NCI-H128 (cell line): ENCODE data around the gene CDK4.
"Not testable (repeated sequence)": the region's sequence is repeated elsewhere in the genome, so short reads cannot be mapped to it uniquely, and the experiment has no call there.

Experiments
- DNase-seq: peaks from one replicate; lab custom pipeline; 2025; ENCODE audit not compliant: unreplicated experiment; lab: John Stamatoyannopoulos, UW

The CDK4 gene

DNA sequence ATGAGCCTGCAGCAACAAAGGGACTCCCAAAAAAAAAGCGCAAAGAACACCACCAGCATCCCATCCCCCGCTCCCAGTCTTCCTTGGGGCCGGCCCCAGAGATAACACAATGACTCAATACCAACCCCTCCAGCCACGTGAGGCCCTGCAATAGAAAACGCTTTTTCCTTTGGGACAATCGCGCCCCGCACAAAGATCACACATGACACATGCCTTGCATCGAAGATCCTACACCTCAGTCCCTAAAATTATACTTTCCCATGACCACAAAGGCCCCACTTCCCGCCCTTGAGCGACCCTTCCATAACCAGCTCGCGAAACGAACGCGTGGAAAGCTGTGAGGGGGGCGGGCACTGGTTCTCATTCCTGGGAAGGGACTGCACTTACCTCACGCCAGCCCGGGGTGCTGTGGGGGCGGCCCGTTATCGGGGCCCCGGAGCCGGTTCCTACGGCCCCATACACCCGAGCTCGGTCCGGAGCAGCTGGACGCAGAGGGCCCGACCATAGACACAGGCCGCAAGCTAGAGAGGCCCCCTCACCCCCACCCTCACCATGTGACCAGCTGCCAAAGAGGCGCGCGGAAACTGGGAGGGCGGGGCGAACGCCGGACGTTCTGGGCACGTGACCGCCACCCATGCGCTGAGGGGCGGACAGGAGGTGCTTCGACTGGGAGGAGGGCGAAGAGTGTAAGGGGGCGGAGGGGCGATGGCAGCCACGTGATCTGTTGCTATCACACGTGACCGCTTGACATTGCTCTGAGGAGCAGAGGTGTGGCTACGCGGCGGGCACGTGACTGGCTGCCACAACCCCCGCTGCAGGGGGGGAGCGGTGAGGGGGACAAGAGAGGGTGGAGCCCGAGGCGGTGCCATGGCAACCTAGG is at the start of gene CDK4:
Gene CDK4 (minus strand): TSS at position 523 of the 880 bp plus-strand sequence. CDS start 593 bp downstream, outside the sequence.
- DNase-seq, result peak; percentile 98

DNA sequence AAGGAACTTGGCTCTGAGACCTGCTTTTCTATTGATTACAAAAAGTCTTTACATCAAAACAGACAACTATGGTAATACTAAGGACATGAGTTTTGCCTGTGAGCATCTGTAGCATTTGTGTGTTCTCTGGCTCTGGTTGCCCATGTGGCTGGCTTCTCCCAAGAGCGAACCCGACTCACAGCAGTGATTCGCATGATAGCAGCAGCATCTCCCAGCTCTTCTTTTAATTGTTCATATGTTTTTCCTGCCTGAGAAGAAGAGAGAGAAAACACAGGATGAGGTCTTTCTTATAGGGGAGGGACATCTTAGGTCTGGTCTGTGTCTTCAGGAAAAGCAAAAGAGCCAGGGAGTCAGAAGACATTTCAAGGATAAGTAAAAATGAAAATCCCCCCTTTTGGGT is 48.9 kb upstream of the CDK4 start:
- no peak for DNase-seq

DNA sequence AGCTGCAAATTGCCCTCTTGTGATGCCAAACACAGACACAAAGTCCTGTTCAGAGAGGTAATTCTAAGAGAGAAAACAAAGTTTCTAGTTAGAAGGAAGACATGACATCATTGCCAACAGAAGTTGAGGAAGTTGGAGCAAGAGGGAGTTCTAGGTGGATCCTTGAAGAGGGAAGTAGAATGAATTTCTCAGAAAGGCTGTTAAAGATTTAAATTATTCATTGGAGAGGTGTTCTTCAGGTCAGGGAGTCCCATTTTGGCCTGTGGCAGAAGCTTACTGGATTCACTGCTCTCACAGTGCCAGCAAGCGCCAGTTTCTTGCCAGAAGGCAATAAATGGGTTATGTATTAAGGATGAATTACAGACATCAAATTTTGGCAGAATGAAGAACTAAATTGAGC is 45.8 kb upstream of the CDK4 start:
- DNase-seq, result no peak

DNA sequence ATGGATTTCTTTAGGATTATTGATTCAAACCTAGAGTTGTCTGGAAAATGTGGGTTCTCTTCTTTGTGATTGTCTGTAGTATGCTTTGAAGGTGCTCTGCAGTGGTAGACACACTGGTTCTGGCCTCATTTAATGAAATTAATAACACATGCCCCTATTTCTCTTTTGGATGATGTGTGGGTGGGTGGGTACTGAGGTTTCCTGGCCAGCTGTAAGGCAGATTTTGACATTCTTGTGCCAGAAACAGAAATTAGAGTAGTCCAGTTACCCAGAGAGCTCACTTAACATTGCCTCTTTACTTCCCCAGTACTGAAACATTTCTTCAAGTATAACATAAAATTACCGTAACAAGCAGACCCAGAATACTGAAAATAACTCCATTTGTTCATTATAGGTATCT is 44.9 kb upstream of the CDK4 start:
- DNase-seq, result no peak

DNA sequence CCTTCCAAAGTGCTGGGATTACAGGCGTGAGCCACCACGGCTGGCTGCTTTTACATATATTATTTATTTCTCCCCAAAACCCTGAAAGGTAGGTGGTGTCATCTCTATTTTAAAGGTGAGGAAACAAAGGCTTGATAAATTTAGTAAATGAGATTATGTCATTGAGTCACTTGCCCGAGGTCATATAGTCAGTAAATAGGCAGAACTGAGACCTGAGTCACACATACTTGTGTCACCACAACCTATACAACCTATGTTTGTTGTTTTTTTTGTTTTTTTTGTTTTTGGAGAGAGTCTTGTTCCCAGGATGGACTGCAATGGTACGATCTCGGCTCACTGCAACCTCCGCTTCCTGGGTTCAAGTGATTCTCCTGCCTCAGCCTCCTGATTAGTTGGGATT is 43.2 kb upstream of the CDK4 start:
- DNase-seq, result no peak

DNA sequence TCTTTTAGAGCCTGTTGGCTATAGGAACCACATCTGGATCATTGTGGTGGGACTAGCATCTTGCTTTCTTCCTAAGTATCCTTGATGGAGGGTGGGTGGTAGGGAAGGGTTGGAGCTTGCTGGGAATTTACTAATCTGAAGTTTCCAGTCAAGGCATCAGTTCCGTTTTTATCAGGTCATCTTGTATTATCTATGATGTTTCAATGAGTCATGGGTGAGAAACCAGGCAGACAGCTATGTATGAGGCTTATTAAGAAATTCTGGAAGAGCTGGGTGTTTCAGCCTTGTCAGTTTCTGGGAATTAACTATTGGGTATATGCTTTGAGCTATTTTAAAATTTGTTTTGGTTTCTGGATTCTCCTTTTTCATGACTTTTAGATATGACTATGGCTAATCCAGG is 41.8 kb upstream of the CDK4 start:
- DNase-seq, result no peak

DNA sequence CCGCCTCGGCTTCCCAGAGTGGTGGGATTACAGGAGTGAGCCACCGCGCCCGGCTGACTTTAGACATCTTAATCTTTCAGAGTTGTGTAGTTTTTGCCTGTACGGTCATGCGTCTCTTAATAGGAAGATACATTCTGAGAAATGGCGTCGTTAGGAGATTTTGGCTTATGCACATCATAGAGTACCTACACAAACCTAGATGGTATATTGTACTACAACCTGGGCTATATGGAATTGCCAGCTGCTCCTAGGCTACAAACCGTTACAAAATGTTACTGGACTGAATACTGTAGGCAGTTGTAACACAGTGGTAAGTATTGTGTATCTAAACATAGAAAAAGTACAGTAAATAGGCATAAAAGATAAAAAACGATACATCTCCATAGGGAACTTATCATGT is 31.8 kb upstream of the CDK4 start:
- no peak for DNase-seq

DNA sequence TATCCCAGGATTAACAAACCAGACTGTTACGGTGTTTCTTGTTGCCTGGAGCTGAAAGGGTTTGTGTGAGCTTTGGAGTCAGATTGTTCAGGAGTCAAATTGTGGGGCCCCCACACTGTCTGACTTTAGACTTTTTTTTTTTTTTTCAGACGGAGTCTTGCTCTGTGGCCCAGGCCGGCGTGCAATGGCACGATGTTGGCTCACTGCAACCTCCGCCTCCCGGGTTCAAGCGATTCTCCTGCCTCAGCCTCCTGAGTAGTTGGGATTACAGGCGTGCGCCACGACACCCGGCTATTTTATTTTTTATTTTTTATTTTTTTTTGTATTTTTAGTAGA is 31.3 kb upstream of the CDK4 start:
- no peak for DNase-seq

DNA sequence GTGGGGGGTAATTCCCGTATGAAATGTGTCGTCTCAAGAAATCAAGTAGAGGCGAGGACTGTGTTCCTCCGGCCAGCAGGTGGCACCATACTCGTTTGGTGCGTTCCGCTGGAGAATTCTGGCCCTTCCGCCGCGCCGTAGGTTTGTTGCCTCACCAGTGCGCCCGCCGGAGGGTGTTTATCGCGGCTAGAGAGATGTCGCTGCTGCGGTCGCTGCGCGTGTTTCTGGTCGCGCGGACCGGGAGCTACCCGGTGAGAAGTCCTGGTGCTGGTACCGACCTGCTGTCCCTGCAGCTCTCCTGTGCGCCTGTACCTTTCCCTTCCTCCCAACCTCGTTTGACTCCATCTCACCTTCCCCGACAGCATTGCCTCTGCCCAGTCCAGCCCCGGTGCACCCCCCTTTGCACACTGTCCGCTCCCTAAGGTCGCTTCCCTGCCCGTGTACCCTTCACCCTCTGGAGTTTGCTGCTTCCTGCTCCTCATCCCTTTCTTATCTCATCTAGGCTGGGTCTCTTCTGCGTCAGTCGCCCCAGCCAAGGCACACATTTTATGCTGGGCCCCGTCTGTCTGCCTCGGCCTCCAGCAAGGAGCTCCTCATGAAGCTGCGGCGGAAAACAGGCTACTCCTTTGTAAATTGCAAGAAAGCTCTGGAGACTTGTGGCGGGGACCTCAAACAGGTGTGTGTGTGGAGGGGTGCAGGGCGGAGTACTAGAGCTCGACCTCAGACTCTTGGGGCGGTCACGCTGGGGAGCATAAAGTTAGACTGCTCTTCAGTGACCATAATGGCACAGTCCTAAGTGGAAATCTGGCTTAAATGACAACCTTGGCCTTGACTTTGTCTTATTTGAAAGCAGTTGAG is 30.7 kb upstream of the CDK4 start, which contains the start of gene TSFM:
Gene TSFM (plus strand): TSS at position 180 of the 858 bp plus-strand sequence. CDS start 15 bp downstream, at position 195.
- peak; percentile 90 for DNase-seq

DNA sequence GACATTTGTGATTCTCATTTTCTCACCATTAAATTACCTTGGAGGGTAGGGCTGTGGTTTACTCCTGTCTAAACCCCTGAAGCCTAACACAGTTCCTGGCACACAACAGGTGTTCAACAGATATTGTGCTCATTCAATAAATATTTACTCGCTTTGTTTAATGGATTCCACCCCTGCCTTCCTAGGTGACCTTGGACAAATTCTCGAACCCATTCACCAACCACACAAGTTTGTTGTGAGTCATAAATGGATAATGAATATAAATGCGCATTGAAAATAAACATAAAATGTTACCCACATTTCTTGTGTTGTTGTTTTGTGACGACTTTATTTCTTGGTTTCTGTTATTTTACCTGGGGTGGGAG is 30.1 kb upstream of the CDK4 start:
- DNase-seq, result no peak

DNA sequence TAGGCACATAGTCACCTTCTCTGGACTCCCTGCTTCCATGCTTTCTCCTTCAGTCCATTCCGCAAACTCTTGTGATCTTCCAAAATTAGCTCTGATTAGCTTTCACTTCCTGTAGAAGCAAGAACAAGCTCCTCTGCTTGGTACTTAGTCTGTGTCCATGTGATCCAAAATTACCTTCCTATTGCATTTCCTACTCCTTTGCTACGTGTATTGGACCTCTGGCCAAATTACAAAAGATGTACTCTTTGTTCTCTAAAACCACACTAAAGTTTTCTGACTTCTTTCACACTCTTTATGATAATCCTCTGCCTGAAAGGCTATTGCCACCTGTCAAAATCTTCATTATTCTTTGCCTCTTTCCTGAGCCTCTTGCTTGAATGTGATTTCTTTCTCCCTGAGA is 29.7 kb upstream of the CDK4 start:
- DNase-seq, result no peak

DNA sequence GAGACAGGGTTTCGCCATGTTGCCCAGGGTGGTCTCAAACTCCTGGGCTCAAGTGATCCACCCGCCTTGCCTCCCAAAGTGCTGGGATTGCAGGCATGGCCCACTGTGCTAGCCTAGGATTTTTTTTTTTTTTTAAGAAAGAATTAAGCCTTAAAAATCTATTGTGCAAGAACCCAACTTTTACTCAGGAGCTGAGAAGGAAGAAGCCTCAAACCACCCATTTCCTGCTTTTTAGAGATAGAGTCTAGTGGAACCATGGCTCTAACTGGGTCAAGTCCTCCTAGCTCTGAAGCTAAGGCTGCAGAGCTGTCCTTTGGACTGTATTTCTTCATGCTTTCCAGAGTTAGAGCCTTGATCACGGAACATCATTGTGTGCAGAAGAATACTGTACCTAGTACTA is 29.1 kb upstream of the CDK4 start:
- DNase-seq, result no peak

DNA sequence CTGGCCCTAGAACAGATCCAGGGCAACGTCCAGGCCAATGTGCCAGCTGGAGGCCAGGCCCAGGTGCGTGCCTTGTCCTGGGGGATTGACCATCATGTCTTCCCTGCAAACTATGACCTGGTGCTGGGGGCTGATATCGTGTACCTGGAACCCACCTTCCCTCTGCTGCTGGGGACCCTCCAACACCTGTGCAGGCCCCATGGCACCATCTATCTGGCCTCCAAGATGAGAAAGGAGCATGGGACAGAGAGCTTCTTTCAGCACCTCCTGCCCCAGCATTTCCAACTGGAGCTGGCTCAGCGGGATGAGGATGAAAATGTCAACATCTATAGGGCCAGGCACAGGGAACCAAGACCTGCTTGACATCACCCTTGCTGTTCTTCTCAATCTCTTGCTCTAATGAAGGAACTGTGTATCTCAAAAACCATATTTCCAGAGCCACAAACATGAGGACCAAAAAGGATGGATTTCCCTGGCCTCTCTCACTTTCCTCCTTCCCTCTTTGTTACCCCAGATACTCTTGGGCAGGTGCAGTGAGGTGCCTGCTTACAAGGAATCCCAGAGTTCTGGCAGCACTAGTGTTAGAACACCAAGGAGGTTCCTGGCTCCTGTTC is 28.3 kb upstream of the CDK4 start:
- no peak for DNase-seq

DNA sequence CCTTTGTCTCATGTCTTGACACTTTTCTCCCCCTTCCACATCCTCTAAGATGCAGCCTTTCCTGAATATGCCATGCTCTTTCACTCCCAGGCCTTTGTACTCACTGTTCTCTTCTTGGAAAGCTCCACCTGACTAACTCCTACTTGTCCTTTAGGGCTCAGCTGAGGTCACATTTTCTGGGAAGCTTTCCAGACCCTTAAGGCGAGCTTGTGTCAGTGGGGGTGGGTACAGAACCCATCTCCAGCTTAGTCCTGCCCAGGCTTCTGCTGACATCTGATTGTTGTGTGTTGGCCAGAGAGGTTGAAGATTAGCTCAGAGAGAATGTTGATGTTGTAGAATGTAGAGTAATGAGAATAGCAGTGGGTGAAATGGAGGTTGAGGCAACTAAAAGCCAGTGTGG is 27.6 kb upstream of the CDK4 start:
- DNase-seq, result no peak

DNA sequence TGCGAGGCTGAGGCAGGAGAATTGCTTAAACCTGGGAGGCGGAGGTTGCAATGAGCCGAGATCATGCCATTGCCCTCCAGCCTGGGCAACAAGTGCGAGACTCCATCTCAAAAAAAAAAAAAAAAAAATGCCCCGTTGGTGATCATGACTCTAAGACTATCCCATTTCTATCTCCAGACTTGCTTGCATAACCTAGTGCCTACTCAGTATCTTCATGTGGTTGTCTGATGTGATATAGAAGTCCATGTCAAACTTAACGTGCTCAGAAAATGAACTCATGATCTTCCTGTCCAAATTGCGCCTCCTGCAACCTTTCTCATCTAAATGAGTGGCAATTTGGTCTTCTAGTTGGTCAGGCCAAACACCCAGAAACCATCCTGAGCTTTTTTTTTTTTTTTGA is 25.8 kb upstream of the CDK4 start:
- no peak for DNase-seq

DNA sequence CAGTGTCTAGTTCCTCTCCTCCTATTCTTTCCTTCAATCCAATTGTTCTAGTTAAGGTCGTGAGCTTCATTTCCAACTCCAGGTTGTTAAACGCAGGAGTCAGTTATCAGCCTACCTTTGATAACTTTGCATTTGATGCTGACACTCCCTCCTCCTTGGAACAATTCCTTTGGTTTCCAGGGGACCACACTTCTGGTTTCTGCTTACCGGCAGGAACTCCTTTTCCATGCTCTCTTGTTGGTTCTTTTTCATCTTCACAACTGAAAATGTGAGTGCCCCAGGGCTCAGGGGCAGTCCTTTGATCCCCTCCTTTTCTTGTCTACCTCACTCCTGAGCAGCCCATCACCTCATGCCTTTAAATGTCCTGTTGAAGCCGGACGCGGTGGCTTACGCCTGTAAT is 25.3 kb upstream of the CDK4 start:
- no peak for DNase-seq

DNA sequence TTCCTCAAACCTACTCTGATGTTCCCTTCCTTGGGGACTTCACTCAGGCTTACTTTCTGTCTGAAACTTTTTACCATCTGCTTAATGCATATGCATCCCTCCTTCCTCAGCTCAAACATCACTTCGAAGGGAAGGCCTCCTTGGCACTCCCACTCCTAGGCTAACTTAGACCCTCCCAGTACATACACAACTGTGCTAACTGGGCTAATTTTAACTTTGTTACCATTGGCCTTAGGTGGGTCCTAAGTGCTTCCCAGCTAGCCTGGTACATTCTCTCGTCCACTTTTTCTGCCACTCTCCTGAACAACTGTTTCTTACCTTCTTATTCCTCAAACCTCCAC is 24.1 kb upstream of the CDK4 start:
- no peak for DNase-seq

DNA sequence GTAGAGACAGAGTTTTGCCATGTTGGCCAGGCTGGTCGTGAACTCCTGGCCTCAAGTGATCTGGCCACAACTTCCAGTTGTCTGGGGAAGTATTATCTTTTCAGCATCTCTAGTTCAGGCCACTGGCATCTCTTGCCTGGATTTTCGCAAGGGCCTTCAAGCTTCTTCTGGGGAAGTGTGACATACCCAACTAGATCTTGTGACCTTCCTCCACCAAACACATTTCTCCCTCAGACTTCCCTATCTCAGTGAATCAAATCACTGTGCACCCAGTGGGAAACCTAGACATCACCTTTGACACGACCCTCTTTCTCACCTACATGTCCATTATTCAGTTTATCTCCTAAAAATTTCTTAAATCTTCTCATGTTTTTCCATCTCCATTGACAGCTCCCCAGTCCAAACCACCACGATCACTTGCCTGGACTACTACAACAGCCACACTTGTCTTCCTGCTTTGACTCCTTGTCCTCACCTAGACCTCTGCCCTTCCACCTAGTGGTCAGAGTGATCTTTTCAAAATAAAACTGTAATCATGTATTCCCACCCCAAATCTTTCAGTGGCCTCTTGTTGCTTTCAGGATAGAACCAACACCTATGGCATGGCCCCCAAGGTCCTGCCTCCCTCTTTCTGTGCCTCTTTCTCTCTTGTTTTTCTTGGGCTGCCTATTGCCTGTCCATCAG is 23.6 kb upstream of the CDK4 start:
- DNase-seq, result no peak

DNA sequence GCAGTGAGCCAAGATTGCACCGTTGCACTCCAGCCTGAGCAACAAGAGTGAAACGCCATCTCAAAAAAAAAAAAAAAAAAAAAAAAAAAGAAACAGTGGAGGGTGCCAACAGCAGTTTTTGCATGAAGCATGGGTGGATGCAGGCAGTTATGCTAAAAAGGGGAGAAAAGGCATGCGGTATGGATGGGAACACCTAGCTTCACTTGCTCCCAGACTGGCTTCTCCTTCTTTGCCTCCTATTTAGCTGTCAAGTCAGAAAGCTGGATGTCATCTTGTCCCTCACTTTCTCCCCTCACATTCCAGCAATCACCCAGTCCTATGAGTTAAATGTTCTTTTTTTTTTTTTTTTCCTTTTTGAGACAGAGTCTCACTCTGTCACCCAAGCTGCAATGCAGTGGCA is 22.9 kb upstream of the CDK4 start:
- no peak for DNase-seq

DNA sequence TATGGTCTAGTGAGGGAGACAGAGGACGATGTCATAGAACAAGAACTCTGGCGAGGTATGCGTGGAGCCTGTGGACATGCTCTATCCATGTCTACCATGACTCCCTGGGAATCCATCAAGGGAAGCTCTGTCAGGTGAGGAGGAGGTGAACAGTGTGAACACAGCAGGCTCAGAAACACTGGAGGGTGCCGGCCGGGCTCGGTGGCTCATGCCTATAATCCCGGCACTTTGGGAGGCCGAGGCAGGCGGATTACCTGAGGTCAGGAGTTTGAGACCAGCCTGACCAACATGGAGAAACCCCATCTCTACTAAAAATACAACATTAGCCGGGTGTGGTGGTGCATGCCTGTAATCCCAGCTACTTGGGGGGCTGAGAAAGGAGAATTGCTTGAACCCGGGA is 22.5 kb upstream of the CDK4 start:
- DNase-seq, result not testable (repeated sequence)
